NCI-H128 (cell line): Measurements from ENCODE around the gene TMC7.

Experiments used
- DNase-seq: peaks from one replicate; lab custom pipeline; 2025; ENCODE audit not compliant: unreplicated experiment; lab: John Stamatoyannopoulos, UW

The TMC7 gene

GRCh38 chr16:19112099-19112407 lies 128.3 kb downstream of the TMC7 start:
- no peak for DNase-seq
